SH-SY5Y (cell line): Measurements from ENCODE around the gene HOXD9.

Experiments
- GATA2 ChIP-seq: IDR thresholded peaks from 2 replicates; pipeline ENCODE4 v1.6.1; 2011; ENCODE audit warnings: mild to moderate bottlenecking, low read depth, low read length
- GATA3 ChIP-seq: IDR thresholded peaks from 2 replicates; pipeline ENCODE4 v1.6.1; 2011; ENCODE audit warnings: low read depth, mild to moderate bottlenecking, low read length, moderate library complexity

HOXD9 gene

DNA sequence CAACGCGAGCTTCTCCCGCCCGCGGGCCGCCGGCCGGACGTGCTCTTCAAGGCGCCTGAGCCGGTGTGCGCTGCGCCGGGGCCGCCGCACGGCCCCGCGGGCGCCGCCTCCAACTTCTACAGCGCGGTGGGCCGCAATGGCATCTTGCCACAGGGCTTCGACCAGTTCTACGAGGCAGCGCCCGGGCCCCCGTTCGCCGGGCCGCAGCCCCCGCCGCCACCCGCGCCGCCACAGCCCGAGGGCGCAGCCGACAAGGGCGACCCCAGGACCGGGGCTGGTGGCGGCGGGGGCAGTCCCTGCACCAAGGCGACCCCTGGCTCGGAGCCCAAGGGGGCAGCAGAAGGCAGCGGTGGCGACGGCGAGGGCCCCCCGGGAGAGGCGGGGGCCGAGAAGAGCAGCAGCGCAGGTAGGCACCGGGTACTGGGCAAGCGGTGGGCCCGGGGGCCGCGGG is 14.8 kb upstream of the HOXD9 start:
- no peak for TF ChIP-seq GATA2
- no peak for TF ChIP-seq GATA3

GRCh38 chr2:176109192-176109901 is 13.2 kb upstream of the HOXD9 start:
- no peak for TF ChIP-seq GATA2
- no peak for TF ChIP-seq GATA3

DNA sequence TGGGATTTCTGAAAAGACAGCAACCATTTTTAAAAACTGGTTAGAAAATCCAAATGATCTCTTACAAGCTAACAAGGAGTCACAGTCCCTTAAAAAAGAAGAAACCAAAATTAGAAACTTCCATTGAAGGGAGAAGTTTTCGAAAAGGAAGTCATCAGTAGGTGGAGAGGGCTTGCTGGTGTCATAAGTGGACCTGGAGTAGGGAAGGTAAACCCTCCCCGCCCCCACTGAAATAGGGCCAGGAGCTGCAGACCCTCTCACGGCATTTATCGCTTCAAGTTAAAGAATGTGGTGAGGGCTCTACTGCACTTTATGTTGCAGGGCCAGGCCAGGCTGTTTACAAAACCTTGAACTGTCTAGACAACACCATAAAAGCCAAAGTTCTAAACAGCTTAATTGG is 12.6 kb upstream of the HOXD9 start:
- no peak for TF ChIP-seq GATA2
- no peak for TF ChIP-seq GATA3

DNA sequence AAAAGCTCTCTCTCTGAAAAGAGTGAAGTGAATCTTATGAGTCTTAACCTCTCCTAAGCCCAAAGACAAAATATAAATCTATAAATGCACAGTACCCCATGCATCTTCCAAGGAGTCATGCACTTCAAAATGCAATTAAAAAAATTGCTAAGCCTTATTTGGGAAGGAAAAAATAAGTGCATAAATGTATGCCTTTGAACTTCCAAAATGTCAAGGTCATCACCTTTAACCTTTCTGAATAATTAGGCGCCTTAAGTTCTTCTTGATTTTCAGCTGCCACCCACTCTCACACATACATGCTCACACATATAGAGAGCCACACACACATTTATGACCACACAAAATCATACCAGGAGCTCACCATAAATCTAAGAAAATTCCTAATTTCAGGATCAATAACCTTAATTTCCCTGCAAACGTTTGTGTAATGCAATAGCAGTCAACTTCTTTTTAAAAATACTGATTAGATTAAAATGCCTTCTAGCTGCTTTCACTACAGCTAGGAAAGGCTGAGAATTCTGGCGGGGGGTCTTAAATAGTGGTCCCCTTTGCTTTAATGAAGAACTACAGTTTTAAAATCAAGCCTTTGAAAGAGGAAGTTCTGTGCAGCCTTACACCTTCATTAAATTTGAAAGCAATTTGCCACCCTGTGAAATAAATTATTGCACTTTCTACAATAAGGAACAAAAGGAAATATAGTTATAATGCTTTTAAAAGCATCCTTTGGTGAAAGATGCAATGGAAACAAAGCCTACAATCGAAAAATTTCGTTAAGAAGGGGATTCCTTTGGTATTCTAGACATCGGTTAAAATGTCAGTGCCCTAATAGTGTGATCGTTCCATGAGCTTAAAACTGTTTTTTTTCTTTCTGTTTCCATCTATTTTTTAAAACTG is 11.9 kb upstream of the HOXD9 start:
- TF ChIP-seq GATA3 (no peak), GATA2 (no peak)

DNA sequence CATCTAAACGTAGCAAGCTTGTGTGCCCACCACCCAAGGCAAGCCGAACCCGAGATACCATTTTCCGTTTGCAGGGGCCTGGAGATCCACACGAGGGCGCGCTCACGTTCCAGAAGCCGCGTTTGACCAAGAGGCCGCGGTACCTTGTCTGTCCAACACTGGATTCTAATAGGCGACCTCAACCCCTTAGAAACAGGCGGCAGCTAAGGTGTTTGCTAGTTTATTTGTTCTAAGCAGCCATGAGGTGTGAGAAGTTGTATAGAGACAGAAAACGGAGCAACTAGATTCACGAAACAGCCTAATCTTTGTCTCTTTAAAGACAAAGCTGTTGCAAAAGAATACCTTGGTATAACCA is 11.2 kb upstream of the HOXD9 start:
- no peak for TF ChIP-seq GATA3
- TF ChIP-seq GATA2, result no peak

DNA sequence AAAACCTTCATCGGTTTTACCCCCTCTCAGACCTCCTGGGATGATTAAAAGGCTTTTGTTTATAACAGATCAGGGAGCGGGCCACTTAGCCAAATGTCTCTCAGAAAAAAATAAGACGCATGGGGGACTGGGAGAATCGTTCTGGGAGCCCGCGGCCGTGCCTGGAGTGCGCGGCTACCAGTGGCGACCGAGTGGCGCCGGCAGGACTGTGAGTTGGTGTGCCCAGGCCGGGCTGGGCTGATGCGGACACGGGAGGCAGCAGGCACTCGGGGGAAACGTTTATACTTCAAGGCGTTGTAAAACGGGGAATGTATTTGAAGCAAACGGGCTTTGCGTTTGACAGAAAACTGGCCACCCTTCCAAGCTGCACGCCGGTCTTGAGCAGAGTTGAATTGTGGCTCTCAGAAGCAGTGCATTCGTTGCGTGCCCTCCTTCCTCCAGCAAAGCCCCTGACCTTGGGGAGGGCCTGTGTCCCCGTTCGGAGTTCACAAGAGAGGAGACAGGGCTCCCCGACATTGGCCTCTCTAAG is 10.6 kb upstream of the HOXD9 start:
- no peak for TF ChIP-seq GATA2

DNA sequence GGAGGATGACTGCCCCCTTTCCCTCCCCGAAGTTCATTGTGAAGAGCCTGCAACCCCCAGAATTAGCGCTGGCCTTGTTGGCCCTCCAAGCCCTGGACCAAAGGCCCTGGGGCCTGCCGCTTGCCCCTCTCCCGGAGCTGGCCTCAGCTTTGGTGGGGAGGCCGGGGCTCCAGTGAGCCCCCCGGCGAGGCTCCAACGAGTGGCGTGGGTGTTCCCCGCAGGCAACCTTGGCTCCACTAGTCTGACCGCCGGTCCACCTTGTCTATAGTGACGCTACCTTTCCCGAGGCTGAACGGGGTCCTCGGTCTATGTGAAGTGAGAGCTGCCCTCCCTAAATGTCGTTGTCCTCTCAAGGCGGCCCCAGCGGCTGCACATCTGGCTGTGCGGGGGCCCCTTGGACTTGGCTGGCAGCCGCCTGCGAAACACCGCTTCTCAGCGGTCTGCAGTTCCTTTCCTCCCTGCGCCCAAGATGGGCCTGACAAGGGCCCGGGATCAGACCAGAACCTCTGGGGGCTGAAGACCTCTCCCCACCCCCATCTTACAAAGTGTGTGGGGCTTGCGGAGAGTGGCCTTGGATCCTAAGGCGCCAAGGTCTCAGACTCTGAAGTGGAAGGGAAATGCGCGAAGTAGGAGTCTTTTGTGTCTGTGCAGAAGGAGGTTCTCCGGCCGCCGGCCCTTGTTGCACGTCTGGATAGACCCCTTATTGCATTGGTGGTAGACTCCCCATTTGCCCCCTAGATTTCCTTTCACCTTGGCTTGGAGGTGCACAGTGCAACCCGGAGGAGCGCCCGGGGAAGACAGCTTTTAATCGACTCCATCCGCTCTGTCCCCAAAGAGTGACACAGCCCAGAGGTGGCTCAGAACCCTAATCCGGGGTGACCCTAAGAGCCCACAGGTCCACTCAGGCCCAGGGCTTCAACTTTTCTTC is 9.9 kb upstream of the HOXD9 start:
- TF ChIP-seq GATA3 (no peak), GATA2 (no peak)

- TF ChIP-seq GATA2, result no peak
- TF ChIP-seq GATA3, result no peak
These were observed 8.2 kb upstream of the HOXD9 start for GRCh38 chr2:176114120-176114929.

GRCh38 chr2:176114930-176115625 is 7.4 kb upstream of the HOXD9 start:
- TF ChIP-seq GATA2 (no peak), GATA3 (no peak)

DNA sequence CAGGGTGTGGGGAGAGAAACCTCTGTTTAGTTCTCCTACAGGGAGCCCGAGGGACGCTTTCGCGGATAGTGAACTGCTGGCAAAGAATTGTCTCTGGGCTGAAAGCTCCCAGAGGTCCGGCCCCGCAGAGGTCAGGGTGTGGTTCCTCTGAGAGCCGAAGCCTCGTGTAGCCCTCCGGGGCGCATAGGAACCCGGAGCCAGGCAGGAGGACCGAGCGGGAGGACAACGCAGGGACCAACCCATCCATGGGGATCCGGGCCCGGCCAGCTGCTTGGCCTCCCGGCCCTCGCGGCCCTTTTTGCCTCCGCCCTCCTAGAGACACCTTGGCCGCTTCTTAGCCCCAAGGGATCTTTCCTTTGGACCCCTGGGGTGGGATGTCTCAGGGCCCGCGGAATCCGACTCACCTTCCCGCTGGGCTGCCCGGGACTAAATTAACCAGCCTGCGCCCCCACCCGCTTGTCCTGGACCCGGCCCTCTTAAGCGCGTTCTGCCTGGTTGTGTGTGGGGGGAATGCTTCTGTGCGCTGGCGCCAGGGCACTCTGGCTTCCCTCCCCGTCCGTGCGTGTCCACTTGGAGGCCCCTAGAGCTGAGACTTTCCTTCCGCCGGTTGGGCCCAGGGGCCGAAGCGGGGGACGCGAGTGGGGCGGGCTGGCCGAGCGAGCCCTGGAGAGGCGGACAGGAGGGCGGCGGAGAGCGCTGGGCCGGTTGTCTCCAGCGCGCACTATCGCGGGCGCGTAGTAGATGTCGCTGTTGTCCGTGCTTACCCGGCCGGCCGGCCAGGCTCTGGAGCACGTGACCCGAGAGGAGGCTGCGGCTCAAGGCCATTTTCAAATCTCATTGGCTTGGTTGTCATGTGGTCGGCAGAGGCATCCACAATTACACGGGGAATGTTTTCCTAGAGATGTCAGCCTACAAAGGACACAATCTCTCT is 6.4 kb upstream of the HOXD9 start, which contains the start of gene HOXD10:
Gene HOXD10 (plus strand): TSS at position 896 of the 931 bp plus-strand sequence. CDS start 56 bp downstream, outside the sequence.
- TF ChIP-seq GATA3 (no peak), GATA2 (no peak)

GRCh38 chr2:176117162-176117822 is 5.2 kb upstream of the HOXD9 start:
- TF ChIP-seq GATA3, result no peak
- TF ChIP-seq GATA2, result no peak
